GM19351 (cell line): Measurements from ENCODE around the gene RGS12.

Experiments
- ATAC-seq: cut with Tn5 transposase; IDR thresholded peaks from one replicate; pipeline ENCODE4 v1.9.1; 2021; ENCODE audit warnings: mild to moderate bottlenecking, moderate library complexity; ENCODE audit not compliant: unreplicated experiment

RGS12 gene

GRCh38 chr4:3292571-3293400 lies at the start of gene RGS12:
Gene RGS12 (plus strand): TSS chr4:3293021. CDS start chr4:3316171, 23,150 bp downstream.
- ATAC-seq = peak; percentile 81

DNA sequence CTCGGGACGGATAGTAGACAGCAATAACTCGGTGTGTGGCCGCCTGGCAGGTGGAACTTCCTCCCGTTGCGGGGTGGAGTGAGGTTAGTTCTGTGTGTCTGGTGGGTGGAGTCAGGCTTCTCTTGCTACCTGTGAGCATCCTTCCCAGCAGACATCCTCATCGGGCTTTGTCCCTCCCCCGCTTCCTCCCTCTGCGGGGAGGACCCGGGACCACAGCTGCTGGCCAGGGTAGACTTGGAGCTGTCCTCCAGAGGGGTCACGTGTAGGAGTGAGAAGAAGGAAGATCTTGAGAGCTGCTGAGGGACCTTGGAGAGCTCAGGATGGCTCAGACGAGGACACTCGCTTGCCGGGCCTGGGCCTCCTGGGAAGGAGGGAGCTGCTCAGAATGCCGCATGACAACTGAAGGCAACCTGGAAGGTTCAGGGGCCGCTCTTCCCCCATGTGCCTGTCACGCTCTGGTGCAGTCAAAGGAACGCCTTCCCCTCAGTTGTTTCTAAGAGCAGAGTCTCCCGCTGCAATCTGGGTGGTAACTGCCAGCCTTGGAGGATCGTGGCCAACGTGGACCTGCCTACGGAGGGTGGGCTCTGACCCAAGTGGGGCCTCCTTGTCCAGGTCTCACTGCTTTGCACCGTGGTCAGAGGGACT lies 49.6 kb upstream of the RGS12 start:
- ATAC-seq = no peak

GRCh38 chr4:3244002-3244401 lies 48.8 kb upstream of the RGS12 start:
- no peak for ATAC-seq

GRCh38 chr4:3244747-3245146 lies 48.1 kb upstream of the RGS12 start:
- no peak for ATAC-seq

GRCh38 chr4:3245676-3246075 lies 47.1 kb upstream of the RGS12 start:
- ATAC-seq = no peak

DNA sequence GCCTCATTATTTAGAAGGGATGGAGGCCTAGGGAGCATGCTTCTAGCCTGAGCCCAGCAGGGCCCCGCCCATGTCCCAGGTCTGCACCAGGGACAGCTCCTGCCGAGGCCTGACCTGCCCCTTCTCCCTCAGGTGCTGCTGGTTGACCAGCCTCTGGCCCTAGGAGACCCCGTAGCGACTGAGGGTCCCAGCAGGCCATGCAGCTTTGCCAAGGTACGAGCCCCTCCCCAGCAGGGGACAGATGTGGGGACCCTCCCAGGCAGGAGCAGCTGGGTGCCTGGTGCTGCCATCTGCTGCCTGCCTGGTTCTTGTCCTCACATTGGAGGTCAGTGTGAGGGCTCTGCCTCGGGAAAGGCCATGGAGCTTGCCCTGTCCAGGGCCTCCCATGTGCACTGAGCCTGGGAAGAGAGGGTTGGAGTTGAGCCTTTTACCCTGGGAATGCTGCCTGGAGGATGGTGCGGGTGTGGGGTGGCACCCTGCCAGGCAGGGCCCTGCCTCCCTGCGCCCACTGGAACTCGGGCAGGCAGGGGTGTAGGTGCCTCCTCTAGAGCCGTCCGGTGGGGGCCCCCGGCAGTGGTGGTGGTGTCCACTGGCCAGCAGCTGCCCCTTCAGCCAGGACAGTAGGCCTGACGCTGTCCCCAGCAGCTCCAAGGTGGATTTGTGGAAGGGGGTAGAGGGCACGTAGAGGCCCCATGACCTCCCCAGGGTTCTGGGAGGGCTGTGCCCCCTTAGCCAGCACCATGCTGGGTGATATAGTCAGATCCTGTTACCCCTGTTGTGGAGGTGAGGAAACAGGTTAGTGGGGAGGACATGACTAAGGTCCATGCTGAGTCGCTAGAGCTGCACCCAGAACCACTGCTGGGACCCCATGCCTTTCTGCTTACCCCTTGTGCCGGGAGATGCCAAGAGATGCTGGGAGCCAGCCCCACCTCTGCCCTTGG lies 46.1 kb upstream of the RGS12 start:
- ATAC-seq = no peak

- ATAC-seq = no peak
Observed at GRCh38 chr4:3247399-3248177, 45.2 kb upstream of the RGS12 start.

GRCh38 chr4:3248178-3248480 lies 44.7 kb upstream of the RGS12 start:
- no peak for ATAC-seq

DNA sequence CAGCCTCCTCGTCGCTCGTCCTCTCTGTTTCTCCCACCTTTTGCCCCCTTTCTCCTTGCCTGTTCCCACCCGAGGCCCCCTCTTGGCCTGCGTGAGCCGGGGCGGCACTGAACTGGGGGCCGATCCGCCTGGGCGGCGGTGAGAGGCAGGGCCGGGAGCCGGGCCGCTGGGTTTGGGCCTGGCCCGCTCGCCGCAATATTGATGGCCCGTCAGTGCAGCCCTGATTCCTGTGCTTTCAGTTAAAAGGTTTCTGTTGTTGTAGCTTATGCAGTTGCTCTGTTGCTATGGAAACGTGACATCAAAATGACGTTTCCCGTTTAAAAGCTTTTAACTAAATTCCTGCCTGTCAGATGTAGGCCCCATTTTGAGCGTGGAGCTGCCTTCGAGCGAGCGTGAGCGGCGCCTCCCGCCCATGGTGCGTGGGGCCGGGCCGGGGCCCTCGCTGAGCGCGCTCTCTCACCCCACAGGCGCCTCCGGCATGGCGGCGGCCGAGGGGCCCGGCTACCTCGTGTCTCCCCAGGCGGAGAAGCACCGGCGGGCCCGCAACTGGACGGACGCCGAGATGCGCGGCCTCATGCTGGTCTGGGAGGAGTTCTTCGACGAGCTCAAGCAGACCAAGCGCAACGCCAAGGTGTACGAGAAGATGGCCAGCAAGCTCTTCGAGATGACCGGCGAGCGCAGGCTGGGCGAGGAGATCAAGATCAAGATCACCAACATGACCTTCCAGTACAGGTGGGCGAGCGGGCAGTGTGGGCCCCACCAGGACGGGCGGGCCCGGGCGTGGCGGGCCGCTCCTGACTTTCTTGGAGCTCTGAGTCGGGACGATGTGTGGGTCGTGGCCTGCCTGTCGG lies 43.8 kb upstream of the RGS12 start, which contains the start of gene MSANTD1:
MSANTD1 (plus strand) TSS at position 349 of the 851 bp plus-strand sequence; CDS start at position 413, 64 bp downstream.
- no peak for ATAC-seq

DNA sequence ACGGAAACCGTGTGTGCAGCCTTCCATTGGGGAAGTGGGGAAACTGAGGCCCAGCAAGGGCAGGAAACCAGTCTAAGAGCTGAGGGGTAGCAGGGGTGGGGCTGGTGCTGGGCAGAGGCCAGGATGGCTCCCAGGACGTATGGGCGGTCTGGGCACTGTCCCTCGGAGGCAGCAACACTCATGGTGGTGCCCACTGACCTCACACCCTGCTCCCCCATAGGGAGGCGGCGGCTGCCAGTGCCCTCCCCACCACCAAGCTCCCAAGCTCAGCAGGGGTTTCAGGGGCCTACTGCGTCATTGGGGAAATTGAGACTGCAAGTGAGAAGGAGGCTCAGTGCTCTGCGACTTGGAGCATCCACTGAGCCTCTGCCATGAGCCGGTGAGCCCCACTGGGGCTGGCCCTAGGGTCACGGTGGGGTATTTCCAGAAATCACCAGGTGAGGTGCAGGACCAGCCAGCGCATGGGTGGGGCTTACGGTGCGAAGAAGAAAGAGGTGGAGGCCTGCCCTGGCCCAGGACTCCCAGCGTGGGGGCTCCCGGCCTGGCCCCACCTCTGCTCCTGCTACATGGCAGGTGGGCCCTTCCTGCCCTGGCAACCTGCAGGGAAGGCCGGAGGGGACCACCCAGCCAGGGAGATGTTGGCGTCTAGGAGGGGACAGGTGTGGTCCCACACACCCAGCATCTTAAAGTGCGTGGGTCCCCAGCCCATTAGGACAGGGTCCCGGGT lies 42.9 kb upstream of the RGS12 start:
- ATAC-seq = no peak

DNA sequence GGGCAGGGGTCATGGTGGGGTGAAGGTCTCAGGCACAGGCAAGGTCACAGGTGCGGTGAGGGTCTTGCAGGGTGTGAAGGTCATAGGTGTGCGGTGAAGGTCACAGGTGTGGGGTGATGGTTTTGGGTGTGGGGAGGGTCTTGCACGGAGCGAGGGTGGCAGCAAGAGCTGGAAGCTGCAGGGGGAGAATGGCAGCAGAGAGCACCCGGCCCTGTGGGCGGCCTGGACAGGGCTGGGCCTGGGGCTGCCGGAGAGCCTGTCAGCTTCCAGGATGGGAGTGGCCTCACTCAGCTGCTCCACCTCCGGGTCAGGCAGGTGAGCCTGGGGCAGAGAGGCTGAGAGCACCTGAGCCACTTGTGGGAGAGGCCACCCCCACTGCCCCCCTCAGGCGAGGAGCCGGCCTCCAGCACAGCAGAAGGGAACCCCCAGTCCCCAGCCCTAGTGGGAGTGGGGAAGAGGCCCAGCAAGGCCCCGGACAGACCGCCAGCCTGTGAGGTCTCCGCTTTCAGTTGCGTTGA lies 42.3 kb upstream of the RGS12 start:
- ATAC-seq = no peak

DNA sequence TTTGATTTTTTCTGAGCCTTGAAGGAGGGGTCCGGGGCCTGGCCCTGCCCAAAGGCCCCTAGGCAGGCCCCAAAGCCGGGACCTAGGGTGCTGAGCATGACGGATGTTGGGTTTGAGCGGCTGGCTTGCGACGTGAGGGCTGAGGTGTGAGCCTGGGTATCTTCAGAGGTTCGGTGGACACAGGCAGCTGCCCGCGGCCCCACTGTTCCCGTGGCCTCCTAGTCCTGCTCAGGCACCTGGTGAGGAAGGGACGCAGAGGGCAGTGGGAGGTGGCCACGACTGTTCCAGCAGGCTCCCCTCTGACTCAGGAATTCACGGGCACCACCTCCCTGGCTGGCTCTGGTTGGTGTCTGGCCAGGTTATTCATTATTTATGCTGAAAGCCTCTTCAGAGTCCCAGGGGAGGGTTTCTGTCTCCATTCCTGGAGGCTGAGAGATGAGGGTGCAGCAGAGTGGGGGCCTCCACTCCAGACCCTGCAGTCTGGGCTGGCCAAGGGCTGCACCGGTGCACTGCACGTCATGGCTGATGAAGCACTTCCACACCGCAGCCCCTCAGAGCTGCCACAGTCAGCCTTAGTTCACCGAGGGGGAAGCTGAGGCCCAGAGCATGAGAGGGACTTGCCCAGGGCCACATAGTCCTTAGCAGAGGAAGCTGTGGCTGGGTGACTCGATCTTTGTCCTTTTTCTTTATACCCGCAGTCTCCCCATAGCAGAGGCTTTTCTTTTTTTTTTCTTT lies 41.7 kb upstream of the RGS12 start:
- no peak for ATAC-seq

DNA sequence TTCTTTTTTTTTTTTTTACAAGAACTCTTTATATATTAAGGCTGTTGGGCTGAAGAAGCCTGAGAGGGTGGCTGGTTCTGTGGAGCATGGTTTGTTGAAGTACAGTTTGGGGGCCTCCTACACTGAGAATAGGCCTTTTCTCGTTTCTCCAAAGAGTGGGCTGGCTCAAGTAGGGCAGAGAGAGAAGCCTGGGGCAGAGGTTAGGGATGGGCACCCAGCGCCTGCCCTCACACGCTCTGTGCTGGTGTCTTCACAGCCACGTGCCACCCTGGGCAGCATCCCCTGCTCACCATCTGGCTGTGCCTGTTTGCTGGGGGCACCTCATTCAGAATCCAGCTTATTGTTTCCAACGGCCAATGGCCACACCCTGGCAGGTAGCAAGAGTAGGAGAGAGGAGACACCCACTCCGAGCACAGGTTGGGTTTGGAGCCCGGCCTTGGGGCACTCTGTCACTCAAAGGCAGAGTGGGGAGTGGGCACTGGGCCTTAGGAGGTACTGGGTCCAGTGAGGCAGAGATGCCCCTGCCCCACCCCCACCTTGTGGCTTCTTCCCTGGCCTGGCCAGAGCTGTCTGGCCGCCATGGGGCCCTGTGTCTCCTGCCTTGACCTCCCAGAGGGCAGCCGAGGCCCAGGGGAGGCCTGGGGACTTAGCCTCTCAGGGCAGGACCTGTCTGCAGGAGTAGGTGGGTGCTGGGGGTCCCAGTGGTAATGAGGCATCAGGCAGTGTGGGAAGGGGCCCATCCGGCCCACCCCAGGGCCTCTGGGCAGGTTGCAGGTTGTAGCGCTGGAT lies 40.9 kb upstream of the RGS12 start:
- no peak for ATAC-seq

DNA sequence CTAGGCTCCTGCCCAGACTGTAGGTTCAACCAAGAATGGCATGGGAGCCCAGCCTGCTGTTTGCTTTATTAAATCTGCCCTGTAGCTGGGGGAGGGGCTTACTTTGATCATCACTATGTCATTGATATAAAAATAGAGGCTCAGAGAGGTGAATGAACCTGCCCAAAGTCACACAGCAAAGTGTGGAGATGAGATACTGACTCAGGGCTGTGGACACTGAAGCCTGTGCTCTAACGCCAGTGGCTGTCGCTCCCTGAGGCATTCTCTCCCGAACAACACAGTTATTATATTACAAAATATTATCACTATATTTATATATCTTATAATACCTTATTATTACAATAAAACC lies 40.4 kb upstream of the RGS12 start:
- no peak for ATAC-seq

GRCh38 chr4:3252831-3253641 lies 39.8 kb upstream of the RGS12 start:
- ATAC-seq = no peak

- ATAC-seq = no peak
Observed at GRCh38 chr4:3253808-3254207, 39.0 kb upstream of the RGS12 start.
